BJ (cell line): Measurements from ENCODE around the gene ITGAX. TPM values are rescaled to one million over a fixed set of nuclear protein-coding genes. Genes with fewer than 3 reads are reported as not detected.
A peak's percentile ranks its signal among the peaks of the same experiment; 100 is the strongest.

Source experiments
- CTCF ChIA-PET: fragments of 350-600 bp; formaldehyde crosslinking; extraction: SDS; loops from one replicate; lab custom pipeline; 2021; ENCODE audit warnings: antibody characterized with exemption, inconsistent platforms; lab: Yijun Ruan, JAX
- POLR2A ChIA-PET: fragments of 300-600 bp; sonication (Branson Sonifier 250); formaldehyde crosslinking; extraction: SDS; loops from one replicate; lab custom pipeline; 2021; ENCODE audit warnings: antibody characterized with exemption; lab: Charles Lee
- DNase-seq: peaks from one replicate; pipeline ENCODE4 v3.0.0-alpha.2; 2011; ENCODE audit warnings: low read depth
- H3K27me3 ChIP-seq: 2 replicates; pipeline ENCODE4 v1.6.0; 2011; ENCODE audit warnings: low read length; ENCODE audit not compliant: control insufficient read depth, insufficient read depth
- H3K36me3 ChIP-seq: 2 replicates; pipeline ENCODE4 v1.5.1; 2011; ENCODE audit warnings: low read length; ENCODE audit not compliant: control insufficient read depth, insufficient read depth
- H3K4me3 ChIP-seq: 2 replicates; pipeline ENCODE4 v1.5.1; 2011; ENCODE audit warnings: low read depth, mild to moderate bottlenecking, control low read depth, low read length
- CTCF ChIP-seq: IDR thresholded peaks from 2 replicates; pipeline ENCODE4 v1.5.1; 2011; ENCODE audit warnings: low read depth, mild to moderate bottlenecking, control low read depth, inconsistent platforms, low read length, moderate library complexity; ENCODE audit not compliant: insufficient read depth
- polyA plus RNA-seq: library from polyadenylated mRNA; depleted of rRNA; stranded (reverse); fragments of >200 nt; gene quantifications from 2 replicates; pipeline ENCODE4 v1.2.3, GENCODE V29; 2011

Gene ITGAX
- polyA plus RNA-seq, 1 experiment = not detected

DNA sequence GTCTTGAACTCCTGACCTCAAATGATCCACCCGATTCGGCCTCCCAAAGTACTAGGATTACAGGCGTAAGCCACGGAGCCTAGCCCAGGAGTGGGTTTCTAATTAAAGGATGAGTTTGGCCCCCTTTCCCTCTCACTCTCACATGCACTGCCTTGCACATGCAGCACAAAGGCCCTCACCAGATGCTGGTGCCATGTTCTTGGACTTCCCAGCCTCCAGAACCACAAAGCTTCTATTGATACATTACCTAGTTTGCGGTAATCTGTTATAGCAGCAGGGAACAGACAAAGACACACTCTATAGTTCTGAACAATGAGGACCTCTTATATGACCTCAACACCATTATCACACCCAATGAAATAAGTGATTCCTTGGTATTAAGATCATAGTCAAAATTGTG is 20.3 kb downstream of the ITGAX start:
- no peak for TF ChIP-seq CTCF
- no peaks in the 10 kb centered on the region for H3K27me3 ChIP-seq

GRCh38 chr16:31376705-31377104 is 21.7 kb downstream of the ITGAX start:
- POLR2A ChIA-PET = interaction anchor here (0.7 kb wide), 1 partner anchor 41 kb away, joined by 3 read pairs; no protein-coding TSS in a partner anchor
- DNase-seq = no peak
- TF ChIP-seq CTCF = no peak
- Histone ChIP-seq H3K36me3 (no peaks in the 10 kb centered on the region), H3K4me3 (no peak overlapping the region), H3K27me3 (no peaks in the 10 kb centered on the region)
- CTCF ChIA-PET = no interaction called here

More for the DNA sequence above, 20.3 kb downstream of the ITGAX start:
- no peak for DNase-seq
- ChIA-PET CTCF (no interaction called here), POLR2A (no interaction called here)
- no peak overlapping the region for H3K4me3 ChIP-seq
- no peaks in the 10 kb centered on the region for H3K36me3 ChIP-seq

GRCh38 chr16:31377210-31377903 is 22.4 kb downstream of the ITGAX start:
- Histone ChIP-seq H3K4me3 (no peak overlapping the region), H3K27me3 (no peaks in the 10 kb centered on the region), H3K36me3 (no peaks in the 10 kb centered on the region)
- no peak for TF ChIP-seq CTCF
- DNase-seq = no peak
- ChIA-PET CTCF (no interaction called here), POLR2A (no interaction called here)

DNA sequence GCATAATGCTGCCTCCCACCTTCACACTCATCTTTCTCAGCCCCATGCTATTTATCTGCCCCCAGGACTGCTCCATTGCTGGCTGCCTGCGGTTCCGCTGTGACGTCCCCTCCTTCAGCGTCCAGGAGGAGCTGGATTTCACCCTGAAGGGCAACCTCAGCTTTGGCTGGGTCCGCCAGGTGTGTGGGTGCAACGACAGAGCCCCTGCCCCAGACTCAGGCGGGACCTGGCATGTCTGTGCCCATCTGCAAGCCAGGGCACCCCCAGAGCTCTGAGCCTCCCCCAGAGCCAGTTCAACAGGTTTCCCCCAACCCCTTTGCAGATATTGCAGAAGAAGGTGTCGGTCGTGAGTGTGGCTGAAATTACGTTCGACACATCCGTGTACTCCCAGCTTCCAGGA is 25.2 kb downstream of the ITGAX start:
- H3K4me3 ChIP-seq = no peak overlapping the region
- H3K36me3 ChIP-seq = no peaks in the 10 kb centered on the region
- TF ChIP-seq CTCF = no peak
- no peak for DNase-seq
- H3K27me3 ChIP-seq = no peaks in the 10 kb centered on the region; the same call in 1 of the 2 replicates
- CTCF ChIA-PET = no interaction called here
- POLR2A ChIA-PET = no interaction called here

GRCh38 chr16:31382485-31383161 is 27.6 kb downstream of the ITGAX start:
- ChIA-PET POLR2A (no interaction called here), CTCF (interaction anchor here (0.6 to 2.0 kb wide), 13 partner anchors 9 to 418 kb away, joined by 3 to 9 read pairs (median 4); partner anchors contain the start of gene ZNF843)

More at GRCh38 chr16:31382485-31383161, 27.6 kb downstream of the ITGAX start:
- no peaks in the 10 kb centered on the region for H3K36me3 ChIP-seq
- DNase-seq = no peak
- no peaks in the 10 kb centered on the region; the same call in 1 of the 2 replicates for H3K27me3 ChIP-seq
- TF ChIP-seq CTCF = peak; percentile 83
- H3K4me3 ChIP-seq = no peak overlapping the region
